Activated CD8-positive, alpha-beta T cell treated with anti-CD3 and anti-CD28 coated beads for 36 hours (primary cell): ENCODE measurements around the gene COX7A1. TPM values are rescaled to one million over a fixed set of nuclear protein-coding genes. Genes with fewer than 3 reads are reported as not detected.

Source experiments
- ATAC-seq: fragments of 200-7000 bp; cut with Tn5 transposase; one replicate; pipeline ENCODE4 v1.10.0; 2021; ENCODE audit warnings: mild to moderate bottlenecking, moderate library complexity
- CTCF ChIA-PET: fragments of 350-600 bp; sonication (Branson Sonifier 250); formaldehyde crosslinking; loops from one replicate; lab custom pipeline; 2021; ENCODE audit warnings: antibody characterized with exemption; lab: Charles Lee
- POLR2A ChIA-PET: fragments of 350-600 bp; sonication (Branson Sonifier 250); formaldehyde crosslinking; loops from one replicate; lab custom pipeline; 2021; ENCODE audit warnings: antibody characterized with exemption; lab: Charles Lee
- DNase-seq: peaks from one replicate; pipeline ENCODE4 v3.0.0-alpha.2; 2020
- H3K27ac Mint-ChIP-seq: one replicate; pipeline ENCODE4 v1.8.0; 2021; ENCODE audit warnings: mild to moderate bottlenecking, mixed read lengths
- H3K27me3 Mint-ChIP-seq: one replicate; pipeline ENCODE4 v1.8.0; 2021; ENCODE audit warnings: mixed read lengths
- H3K36me3 Mint-ChIP-seq: one replicate; pipeline ENCODE4 v1.8.0; 2021; ENCODE audit warnings: low read depth, mixed read lengths
- H3K4me1 Mint-ChIP-seq: one replicate; pipeline ENCODE4 v1.8.0; 2021; ENCODE audit warnings: low read depth, mixed read lengths
- H3K4me3 Mint-ChIP-seq: one replicate; pipeline ENCODE4 v1.8.0; 2021; ENCODE audit warnings: mild to moderate bottlenecking, moderate library complexity, mixed read lengths
- H3K9me3 Mint-ChIP-seq: one replicate; pipeline ENCODE4 v1.8.0; 2021; ENCODE audit warnings: mixed read lengths
- CTCF ChIP-seq: fragments of 200-600 bp; IDR thresholded peaks from one replicate; pipeline ENCODE4 v1.8.0; 2022; ENCODE audit warnings: antibody characterized with exemption, mild to moderate bottlenecking
- intact Hi-C: fragments of 100-400 bp; cut with micrococcal nuclease; formaldehyde crosslinking; loops from one replicate; pipeline ENCODE4 v1.10.0; 2022
- total RNA-seq, 2 experiments: library from RNA; stranded (reverse); gene quantifications; one replicate each; pipeline ENCODE4 v1.2.3, GENCODE V29; 2021

COX7A1 gene
- total RNA-seq, 2 experiments from 2014 or later = not detected

GRCh38 chr19:36151144-36152018 is 866 bp downstream of the COX7A1 start:
- Mint-ChIP-seq H3K4me1 (no peaks in the 10 kb centered on the region), H3K9me3 (no peaks in the 10 kb centered on the region), H3K36me3 (peaks cover 27% of the 10 kb centered on the region), H3K27ac (no peak overlapping the region), H3K4me3 (no peak overlapping the region), H3K27me3 (no peaks in the 10 kb centered on the region)
- intact Hi-C loops = no loop called here
- ChIA-PET CTCF (interaction anchor here (0.6 kb wide), 1 partner anchor 18 kb away, joined by 3 read pairs; no protein-coding TSS in a partner anchor), POLR2A (interaction anchor here (0.6 kb wide), 1 partner anchor 45 kb away, joined by 3 read pairs; no protein-coding TSS in a partner anchor)
- DNase-seq (no peak), ATAC-seq (no peak)
- no peak for TF ChIP-seq CTCF

GRCh38 chr19:36150586-36150985 is 1.7 kb downstream of the COX7A1 start:
- Mint-ChIP-seq H3K27me3 (no peaks in the 10 kb centered on the region), H3K4me1 (no peaks in the 10 kb centered on the region), H3K4me3 (no peak overlapping the region), H3K27ac (no peak overlapping the region), H3K9me3 (no peaks in the 10 kb centered on the region), H3K36me3 (peaks cover 35% of the 10 kb centered on the region)
- POLR2A ChIA-PET = interaction anchor here (0.6 kb wide), 1 partner anchor 45 kb away, joined by 3 read pairs; no protein-coding TSS in a partner anchor
- ATAC-seq (no peak), DNase-seq (no peak)
- TF ChIP-seq CTCF = no peak
- intact Hi-C loops = no loop called here
- CTCF ChIA-PET = interaction anchor here (1.1 kb wide), 1 partner anchor 22 kb away, joined by 4 read pairs; no protein-coding TSS in a partner anchor

- DNase-seq (no peak), ATAC-seq (no peak)
- Mint-ChIP-seq H3K27me3 (no peaks in the 10 kb centered on the region), H3K36me3 (peaks cover 36% of the 10 kb centered on the region), H3K4me1 (no peaks in the 10 kb centered on the region), H3K4me3 (no peak overlapping the region), H3K27ac (no peak overlapping the region), H3K9me3 (no peaks in the 10 kb centered on the region)
- intact Hi-C loops = no loop called here
- POLR2A ChIA-PET = interaction anchor here (0.6 to 0.8 kb wide), 2 partner anchors 13 to 23 kb away, joined by 3 to 4 read pairs; no protein-coding TSS in a partner anchor
- CTCF ChIA-PET = interaction anchor here (1.1 kb wide), 1 partner anchor 21 kb away, joined by 4 read pairs; no protein-coding TSS in a partner anchor
- TF ChIP-seq CTCF = no peak
These were observed 2.4 kb downstream of the COX7A1 start for GRCh38 chr19:36149673-36150406.

GRCh38 chr19:36144624-36145023 is 7.6 kb downstream of the COX7A1 start:
- ChIA-PET POLR2A (interaction anchor here (0.6 to 1.3 kb wide), 3 partner anchors 8 to 10 kb away, joined by 3 to 4 read pairs (median 3); no protein-coding TSS in a partner anchor), CTCF (interaction anchor here (1.2 kb wide), 1 partner anchor 25 kb away, joined by 3 read pairs; no protein-coding TSS in a partner anchor)
- no peak overlapping the region for H3K27ac Mint-ChIP-seq
- H3K4me3 Mint-ChIP-seq = no peak overlapping the region
- ATAC-seq (no peak), DNase-seq (no peak)
- H3K9me3 Mint-ChIP-seq = no peaks in the 10 kb centered on the region
- intact Hi-C loops = no loop called here
- TF ChIP-seq CTCF = no peak
- H3K27me3 Mint-ChIP-seq = no peaks in the 10 kb centered on the region
- H3K36me3 Mint-ChIP-seq = peaks cover 49% of the 10 kb centered on the region
- peaks cover 14% of the 10 kb centered on the region for H3K4me1 Mint-ChIP-seq
